DMS 273 (cell line): ENCODE data around the gene QKI.
"Not testable (repeated sequence)": the region's sequence is repeated elsewhere in the genome, so short reads cannot be mapped to it uniquely, and the experiment has no call there.

Experiments used
- DNase-seq: peaks from one replicate; lab custom pipeline; 2025; ENCODE audit not compliant: unreplicated experiment; lab: John Stamatoyannopoulos, UW

QKI gene

GRCh38 chr6:163414117-163414945 is at the start of gene QKI:
Gene QKI, plus strand, starts transcription at chr6:163414718. Its CDS starts 476 bp downstream, at chr6:163415194.
- peak; percentile 84 for DNase-seq

GRCh38 chr6:163366288-163366687 is 48.2 kb upstream of the QKI start:
- DNase-seq, result no peak

GRCh38 chr6:163367497-163368183 is 46.9 kb upstream of the QKI start:
- no peak for DNase-seq

GRCh38 chr6:163369141-163369540 is 45.4 kb upstream of the QKI start:
- no peak for DNase-seq

GRCh38 chr6:163369628-163370365 is 44.7 kb upstream of the QKI start:
- no peak for DNase-seq

DNA sequence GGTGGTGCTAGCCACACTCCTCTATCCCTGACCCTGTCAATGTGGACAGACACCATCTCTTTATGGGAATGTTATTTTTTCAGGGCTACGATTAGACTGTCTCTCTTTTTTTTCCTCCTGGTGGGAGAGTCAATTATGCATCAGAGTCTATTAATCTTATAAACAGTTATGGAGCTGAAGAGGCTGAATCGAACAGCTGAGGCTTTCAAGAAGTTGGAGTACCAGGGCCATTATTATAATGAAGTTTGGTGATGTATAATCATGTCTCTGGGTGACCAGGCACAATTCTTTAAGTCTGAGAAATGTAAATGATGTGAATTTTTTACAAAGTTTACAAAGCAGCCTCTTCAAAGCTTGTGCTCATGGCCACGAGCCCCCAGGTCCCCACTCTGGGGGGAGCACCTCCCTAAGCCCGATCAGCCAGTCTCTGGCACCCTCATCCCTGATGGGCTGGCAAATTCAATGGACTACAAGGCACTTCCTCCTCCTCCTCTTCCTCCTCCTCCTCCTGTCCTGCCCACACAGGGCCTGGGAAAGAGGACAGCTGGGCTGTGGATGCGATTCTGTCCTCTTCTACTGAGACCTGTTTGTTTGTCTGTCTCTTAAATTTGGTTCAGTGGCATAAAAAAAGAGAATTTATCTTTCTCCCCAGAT is 43.9 kb upstream of the QKI start:
- DNase-seq, result peak; percentile 21

DNA sequence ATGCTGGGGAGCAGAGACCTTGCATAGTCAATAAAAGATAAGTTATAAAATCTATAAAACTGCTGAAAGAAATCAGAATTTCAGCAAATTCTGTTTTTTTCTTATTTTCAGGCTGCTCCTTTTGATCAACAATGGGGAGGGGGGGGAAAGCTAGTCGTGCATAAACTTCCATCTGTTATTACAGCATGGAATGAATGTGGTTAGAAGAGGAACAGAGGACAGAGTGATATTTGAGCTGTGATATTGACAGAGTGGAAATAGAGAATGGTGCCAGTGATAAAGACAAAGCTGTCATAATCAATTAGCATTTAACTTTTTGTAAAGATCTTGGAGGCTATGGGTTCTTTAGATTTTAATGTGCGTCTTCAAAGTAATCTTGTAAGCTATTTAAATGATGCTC is 43.4 kb upstream of the QKI start:
- DNase-seq, result peak; percentile 21

GRCh38 chr6:163373240-163373639 is 41.3 kb upstream of the QKI start:
- DNase-seq, result no peak

DNA sequence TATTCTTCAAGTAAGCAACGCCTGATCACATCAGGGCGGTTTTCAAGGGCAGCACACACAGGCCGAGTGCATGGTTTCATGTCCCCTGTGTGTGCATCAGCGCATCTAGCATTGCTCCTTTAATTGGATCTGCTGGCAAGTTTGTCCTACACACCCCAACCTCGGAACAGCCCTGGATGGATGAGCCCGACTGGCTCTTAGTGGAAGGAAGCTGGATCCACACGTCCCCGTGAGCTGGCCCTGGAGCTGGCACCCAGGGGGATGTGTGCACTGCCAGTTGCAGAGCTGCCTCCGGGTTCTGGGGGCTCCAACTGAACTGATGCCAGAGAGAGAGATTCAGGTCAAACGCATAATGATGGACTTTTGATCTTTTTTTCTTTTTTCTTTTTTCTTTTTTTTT is 39.2 kb upstream of the QKI start:
- no peak for DNase-seq

GRCh38 chr6:163376187-163376586 is 38.3 kb upstream of the QKI start:
- DNase-seq, result no peak

- no peak for DNase-seq
Measured at GRCh38 chr6:163377561-163377960, 37.0 kb upstream of the QKI start.

- no peak for DNase-seq
Measured at GRCh38 chr6:163380216-163380615, 34.3 kb upstream of the QKI start.

- no peak for DNase-seq
Measured at GRCh38 chr6:163381118-163381756, 33.3 kb upstream of the QKI start.

- DNase-seq, result not testable (repeated sequence)
Measured at GRCh38 chr6:163383396-163383795, 31.1 kb upstream of the QKI start.

- DNase-seq, result no peak
Measured at GRCh38 chr6:163383912-163384311, 30.6 kb upstream of the QKI start.

DNA sequence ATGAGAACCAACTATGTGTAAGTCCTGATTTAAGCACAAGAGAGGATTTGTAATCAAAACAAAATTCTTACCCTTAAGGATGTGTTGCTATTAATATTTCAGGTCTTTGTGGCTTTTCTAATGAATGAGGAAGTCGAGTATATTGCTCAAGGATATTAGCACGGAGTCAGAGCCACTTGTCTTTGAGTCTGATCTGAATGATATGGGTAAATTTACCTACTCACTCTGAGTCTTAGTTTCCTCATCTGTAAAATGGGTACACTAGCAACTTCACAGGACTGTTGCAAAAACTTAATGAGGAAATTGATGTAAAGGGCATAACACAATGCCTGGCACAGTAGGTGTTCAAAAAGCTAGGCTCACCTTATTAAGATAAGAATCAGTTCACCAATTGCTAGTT is 30.0 kb upstream of the QKI start:
- no peak for DNase-seq

- not testable (repeated sequence) for DNase-seq
Measured at GRCh38 chr6:163385503-163385902, 29.0 kb upstream of the QKI start.

- DNase-seq, result no peak
Measured at GRCh38 chr6:163386329-163386908, 28.1 kb upstream of the QKI start.

DNA sequence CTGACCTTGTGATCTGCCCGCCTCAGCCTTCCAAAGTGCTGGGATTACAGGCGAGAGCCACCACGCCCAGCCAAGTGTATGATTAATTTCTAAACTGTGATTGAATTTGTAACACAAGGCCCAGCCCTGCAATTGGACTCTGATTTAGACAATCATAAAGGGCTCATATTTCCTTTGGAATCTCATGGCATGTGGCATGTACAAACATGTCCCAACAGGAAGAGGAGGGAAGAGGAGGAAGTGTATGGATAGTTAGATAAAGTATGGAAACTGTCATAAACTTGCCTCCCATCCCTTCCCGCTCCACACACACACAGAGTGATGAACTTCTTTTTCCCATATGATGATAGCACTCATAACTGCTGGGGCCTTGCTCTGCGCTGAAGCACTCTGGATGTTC is 27.2 kb upstream of the QKI start:
- no peak for DNase-seq

- no peak for DNase-seq
Measured at GRCh38 chr6:163389354-163389753, 25.2 kb upstream of the QKI start.
